ENCODE measurements around the gene CDR2.
"Not testable (repeated sequence)": the region's sequence is repeated elsewhere in the genome, so short reads cannot be mapped to it uniquely, and the experiment has no call there.

The CDR2 gene

GRCh38 chr16:22352723-22353122, 21.7 kb downstream of the CDR2 start:
- no peak for DNase-seq (ENCODE audit: low read depth)

- no peak for DNase-seq (ENCODE audit: low read depth)
These were observed 22.3 kb downstream of the CDR2 start for GRCh38 chr16:22352140-22352539.

- DNase-seq (ENCODE audit: low read depth), result not testable (repeated sequence)
These were observed 23.4 kb downstream of the CDR2 start for GRCh38 chr16:22351017-22351416.

- no peak for DNase-seq (ENCODE audit: low read depth)
These were observed 26.1 kb downstream of the CDR2 start for GRCh38 chr16:22348291-22348690.

GRCh38 chr16:22347100-22347820, 27.2 kb downstream of the CDR2 start:
- no peak for DNase-seq (ENCODE audit: low read depth)

- no peak for DNase-seq (ENCODE audit: low read depth)
These were observed 27.9 kb downstream of the CDR2 start for GRCh38 chr16:22346483-22346882.

- DNase-seq (ENCODE audit: low read depth), result no peak
These were observed 32.3 kb downstream of the CDR2 start for GRCh38 chr16:22342082-22342481.

GRCh38 chr16:22340945-22341344, 33.5 kb downstream of the CDR2 start:
- no peak for DNase-seq (ENCODE audit: low read depth)

- no peak for DNase-seq (ENCODE audit: low read depth)
These were observed 36.4 kb downstream of the CDR2 start for GRCh38 chr16:22337849-22338635.

- DNase-seq (ENCODE audit: low read depth), result no peak
These were observed 37.4 kb downstream of the CDR2 start for GRCh38 chr16:22337045-22337444.

GRCh38 chr16:22336581-22336980, 37.8 kb downstream of the CDR2 start:
- no peak for DNase-seq (ENCODE audit: low read depth)

- DNase-seq (ENCODE audit: low read depth), result no peak
These were observed 38.7 kb downstream of the CDR2 start for GRCh38 chr16:22335668-22336246.

GRCh38 chr16:22333457-22333994, 40.9 kb downstream of the CDR2 start:
- DNase-seq (ENCODE audit: low read depth), result no peak

- DNase-seq (ENCODE audit: low read depth), result no peak
These were observed 44.1 kb downstream of the CDR2 start for GRCh38 chr16:22330326-22330725.

GRCh38 chr16:22329199-22329695, 45.2 kb downstream of the CDR2 start:
- DNase-seq (ENCODE audit: low read depth), result no peak

GRCh38 chr16:22328081-22328725, 46.2 kb downstream of the CDR2 start:
- no peak for DNase-seq (ENCODE audit: low read depth)

GRCh38 chr16:22327446-22327775, 47.0 kb downstream of the CDR2 start:
- no peak for DNase-seq (ENCODE audit: low read depth)

GRCh38 chr16:22326771-22327445, 47.5 kb downstream of the CDR2 start:
- DNase-seq (ENCODE audit: low read depth), result no peak

- DNase-seq (ENCODE audit: low read depth), result no peak
These were observed 48.1 kb downstream of the CDR2 start for GRCh38 chr16:22326369-22326652.

GRCh38 chr16:22325598-22326368, 48.6 kb downstream of the CDR2 start:
- DNase-seq (ENCODE audit: low read depth), result no peak

All from stromal cell of bone marrow (primary cell).